Stomach (tissue), 9 donors: Measurements from ENCODE around the gene TMEM106C. TPM values are rescaled to one million over a fixed set of nuclear protein-coding genes. Genes with fewer than 3 reads are reported as not detected.
A peak's percentile ranks its signal among the peaks of the same experiment; 100 is the strongest.

Experiments
- DNase-seq, 2 donors: peaks; one replicate each; pipeline versions ENCODE4 v3.0.0 to v3.0.0-alpha.2; 2013 to 2019
- H3K27ac ChIP-seq, 5 donors: fragments of 200-600 bp in 4 of 5; sonication (generic) in 4 of 5; one replicate each; pipeline ENCODE4 v1.5.1; 2013 to 2019; ENCODE audit warnings: mild to moderate bottlenecking in 1 of 5, moderate library complexity in 1 of 5
- H3K27me3 ChIP-seq, 3 donors: fragments of 200-600 bp; sonication (generic); one replicate each; pipeline ENCODE4 v1.5.1; 2017 to 2019; ENCODE audit warnings: mixed run types in 1 of 3
- H3K36me3 ChIP-seq, 4 donors: fragments of 200-600 bp; sonication (generic); 1 replicate in 3 of 4; 2 replicates in 1 of 4; pipeline ENCODE4 v1.5.1; 2016 to 2019
- H3K4me1 ChIP-seq, 4 donors: fragments of 200-600 bp; sonication (generic); one replicate each; pipeline ENCODE4 v1.5.1; 2016 to 2019
- H3K4me3 ChIP-seq, 4 donors: fragments of 200-600 bp; sonication (generic) in 3 of 4; one replicate each; pipeline ENCODE4 v1.5.1; 2016 to 2019; ENCODE audit warnings: mild to moderate bottlenecking in 1 of 4
- H3K9me3 ChIP-seq, 4 donors: fragments of 200-600 bp; sonication (generic); one replicate each; pipeline ENCODE4 v1.5.1; 2016 to 2019
- EP300 ChIP-seq: sonication (generic); formaldehyde crosslinking; IDR thresholded peaks from one replicate; pipeline ENCODE4 v1.6.1; 2017; ENCODE audit warnings: antibody characterized with exemption
- POLR2A ChIP-seq, 4 donors: fragments of 450-650 bp; IDR thresholded peaks; one replicate each; pipeline ENCODE4 v1.6.1; 2016; ENCODE audit warnings: antibody characterized with exemption in 4 of 4, control low read depth in 2 of 4, mild to moderate bottlenecking in 1 of 4, moderate library complexity in 1 of 4
- POLR2AphosphoS5 ChIP-seq, 3 donors: sonication (generic); formaldehyde crosslinking; IDR thresholded peaks; one replicate each; pipeline ENCODE4 v1.6.1; 2016; ENCODE audit warnings: antibody characterized with exemption in 3 of 3
- WGBS, 5 donors: extraction: QIAGEN DNeasy Blood & Tissue Kit in 3 of 5; methylation state at CpG; one replicate each; pipeline versions ENCODE4 v1.1.5 to v1.1.7; 2013 to 2018; 5-methylcytosine and 5-hydroxymethylcytosine counted together
- intact Hi-C: fragments of 100-400 bp; cut with DNase I; formaldehyde crosslinking; loops from one replicate; pipeline ENCODE4 v1.15.1; 2023; ENCODE audit warnings: low total_unique reads
- polyA plus RNA-seq, 3 donors: library from polyadenylated mRNA; stranded (reverse); fragments of 200-250 nt; gene quantifications; one replicate each; pipeline ENCODE4 v1.2.3, GENCODE V29; 2013
- total RNA-seq, 5 donors: library from RNA; depleted of rRNA; stranded (reverse); fragments of >200 nt; gene quantifications; one replicate each; pipeline versions ENCODE4 v1.1.0 to v1.2.3, GENCODE V29; 2014 to 2016
- TF ChIP-seq, protein P1 (sequence below), 7 experiments: fragments of 450-650 bp in 4 of 7; fragments of 200-600 bp in 3 of 7; sonication (generic) in 3 of 7; IDR thresholded peaks; one replicate each; pipeline ENCODE4 v1.5.1; 2016 to 2019; ENCODE audit warnings: antibody characterized with exemption in 7 of 7, control low read depth in 2 of 7, mild to moderate bottlenecking in 1 of 7
- donor health status: healthy with polysubstance abuse.
- donor health status: Bipolar disorder and iron deficiency.
- donor health status: healthy.

Gene TMEM106C
- total and polyA plus RNA-seq, 8 donors = 29.8 to 254 (median 61.9) TPM

- DNase-seq = peak in 1 of 2 donors; percentile 72
- Histone ChIP-seq H3K4me1 (peaks cover 46 to 54% (median 52%) of the 10 kb centered on the region in 4 donors), H3K4me3 (peak overlapping the region; percentile 40 to 56 (median 46)), H3K36me3 (no peaks in the 10 kb centered on the region), H3K9me3 (no peaks in the 10 kb centered on the region), H3K27me3 (peaks cover 15 to 91% (median 59%) of the 10 kb centered on the region in 3 donors), H3K27ac (peak overlapping the region in 1 of 5 donors; percentile 47)
- WGBS, 5 donors = 7 to 9% (median 8%) methylated on average over 14 to 18 of the region's 18 CpGs
- intact Hi-C loops = no loop called here
- no peak for TF ChIP-seq EP300
- TF ChIP-seq, protein P1, sequence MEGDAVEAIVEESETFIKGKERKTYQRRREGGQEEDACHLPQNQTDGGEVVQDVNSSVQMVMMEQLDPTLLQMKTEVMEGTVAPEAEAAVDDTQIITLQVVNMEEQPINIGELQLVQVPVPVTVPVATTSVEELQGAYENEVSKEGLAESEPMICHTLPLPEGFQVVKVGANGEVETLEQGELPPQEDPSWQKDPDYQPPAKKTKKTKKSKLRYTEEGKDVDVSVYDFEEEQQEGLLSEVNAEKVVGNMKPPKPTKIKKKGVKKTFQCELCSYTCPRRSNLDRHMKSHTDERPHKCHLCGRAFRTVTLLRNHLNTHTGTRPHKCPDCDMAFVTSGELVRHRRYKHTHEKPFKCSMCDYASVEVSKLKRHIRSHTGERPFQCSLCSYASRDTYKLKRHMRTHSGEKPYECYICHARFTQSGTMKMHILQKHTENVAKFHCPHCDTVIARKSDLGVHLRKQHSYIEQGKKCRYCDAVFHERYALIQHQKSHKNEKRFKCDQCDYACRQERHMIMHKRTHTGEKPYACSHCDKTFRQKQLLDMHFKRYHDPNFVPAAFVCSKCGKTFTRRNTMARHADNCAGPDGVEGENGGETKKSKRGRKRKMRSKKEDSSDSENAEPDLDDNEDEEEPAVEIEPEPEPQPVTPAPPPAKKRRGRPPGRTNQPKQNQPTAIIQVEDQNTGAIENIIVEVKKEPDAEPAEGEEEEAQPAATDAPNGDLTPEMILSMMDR (IDR thresholded peaks at IDR 0.05) = no peak
- no peak for TF ChIP-seq POLR2AphosphoS5 (IDR thresholded peaks at IDR 0.05)
- TF ChIP-seq POLR2A (IDR thresholded peaks at IDR 0.05) = no peak
These were observed 37.6 kb downstream of the TMEM106C start for GRCh38 chr12:48000878-48001504.

- peaks cover 15 to 98% (median 61%) of the 10 kb centered on the region in 3 donors for H3K27me3 ChIP-seq
- no peaks in the 10 kb centered on the region for H3K36me3 ChIP-seq
- TF ChIP-seq, protein P1 (IDR thresholded peaks at IDR 0.05) = no peak
- no peak for TF ChIP-seq EP300
- no peak for TF ChIP-seq POLR2A (IDR thresholded peaks at IDR 0.05)
- no peak for TF ChIP-seq POLR2AphosphoS5 (IDR thresholded peaks at IDR 0.05)
- intact Hi-C loops = no loop called here
- H3K4me1 ChIP-seq = peaks cover 42 to 48% (median 46%) of the 10 kb centered on the region in 4 donors
- H3K4me3 ChIP-seq = peak overlapping the region; percentile 40 to 56 (median 46)
- peak overlapping the region in 2 of 5 donors; percentile 7 to 47 for H3K27ac ChIP-seq
- WGBS, 5 donors = 1 to 2% (median 1%) methylated on average over 42 to 57 of the region's 57 CpGs
- no peaks in the 10 kb centered on the region for H3K9me3 ChIP-seq
- peak; percentile 46 to 85 for DNase-seq
These were observed 38.4 kb downstream of the TMEM106C start for GRCh38 chr12:48001505-48002413.

DNA sequence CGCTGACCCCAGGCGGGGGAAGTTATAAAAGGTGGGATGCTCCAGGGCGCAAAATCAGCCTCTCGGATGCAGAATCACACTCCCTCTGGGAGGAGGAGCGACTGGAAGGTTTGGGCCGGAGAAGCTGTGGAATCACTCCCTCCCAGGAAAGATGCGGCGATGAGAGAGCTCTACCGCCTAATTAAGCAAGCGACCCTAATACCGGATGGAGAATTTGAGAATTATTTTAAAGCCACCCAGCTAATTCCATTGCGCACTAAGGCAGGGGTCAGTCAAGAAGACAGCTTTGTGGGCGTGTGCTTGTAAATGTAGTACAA, 39.0 kb downstream of the TMEM106C start:
- Histone ChIP-seq H3K4me3 (peak overlapping the region; percentile 40 to 56 (median 46)), H3K27me3 (peaks cover 15 to 100% (median 61%) of the 10 kb centered on the region in 3 donors), H3K36me3 (no peaks in the 10 kb centered on the region), H3K27ac (peak overlapping the region in 1 of 5 donors; percentile 47), H3K9me3 (no peaks in the 10 kb centered on the region), H3K4me1 (peaks cover 42 to 48% (median 46%) of the 10 kb centered on the region in 4 donors)
- intact Hi-C loops = no loop called here
- TF ChIP-seq, protein P1 (IDR thresholded peaks at IDR 0.05) = no peak
- TF ChIP-seq POLR2A (IDR thresholded peaks at IDR 0.05) (no peak), EP300 (no peak), POLR2AphosphoS5 (IDR thresholded peaks at IDR 0.05) (no peak)
- 3 to 5% (median 4%) methylated on average over 13 of the region's 13 CpGs for WGBS, 5 donors
- DNase-seq = no peak

GRCh38 chr12:48002773-48003218, 39.4 kb downstream of the TMEM106C start:
- no peaks in the 10 kb centered on the region for H3K36me3 ChIP-seq
- 1 to 3% (median 2%) methylated on average over 25 to 26 of the region's 26 CpGs for WGBS, 5 donors
- TF ChIP-seq, protein P1 (IDR thresholded peaks at IDR 0.05) = no peak
- TF ChIP-seq POLR2AphosphoS5 (IDR thresholded peaks at IDR 0.05) = no peak
- TF ChIP-seq EP300 = no peak
- no peak for TF ChIP-seq POLR2A (IDR thresholded peaks at IDR 0.05)
- H3K4me3 ChIP-seq = peak overlapping the region; percentile 40 to 56 (median 46)
- DNase-seq = peak; percentile 48 to 86
- H3K27me3 ChIP-seq = peaks cover 15 to 100% (median 61%) of the 10 kb centered on the region in 3 donors
- H3K27ac ChIP-seq = no peak overlapping the region
- no peaks in the 10 kb centered on the region for H3K9me3 ChIP-seq
- intact Hi-C loops = no loop called here
- H3K4me1 ChIP-seq = peaks cover 42 to 48% (median 46%) of the 10 kb centered on the region in 4 donors
